Activated CD4-positive, alpha-beta memory T cell treated with anti-CD3 and anti-CD28 coated beads, Interleukin-2, amount 10 ng/mL, durations not matched to agents 7 days and 5 days (primary cell): ENCODE measurements around the gene ZNF557. TPM values are rescaled to one million over a fixed set of nuclear protein-coding genes. Genes with fewer than 3 reads are reported as not detected.
"Not testable (repeated sequence)": the region's sequence is repeated elsewhere in the genome, so short reads cannot be mapped to it uniquely, and the experiment has no call there.

ENCODE experiments used
- CTCF ChIA-PET: fragments of 350-600 bp; sonication (Branson Sonifier 250); formaldehyde crosslinking; loops from one replicate; lab custom pipeline; 2021; ENCODE audit warnings: antibody characterized with exemption, inconsistent platforms; lab: Charles Lee
- POLR2A ChIA-PET: fragments of 350-600 bp; sonication (Branson Sonifier 250); formaldehyde crosslinking; loops from one replicate; lab custom pipeline; 2021; ENCODE audit warnings: antibody characterized with exemption; lab: Charles Lee
- DNase-seq: peaks from one replicate; pipeline ENCODE4 v3.0.0-alpha.2; 2020
- H3K27ac Mint-ChIP-seq: one replicate; pipeline ENCODE4 v1.8.0; 2021; ENCODE audit warnings: mild to moderate bottlenecking, mixed read lengths
- H3K27me3 Mint-ChIP-seq: one replicate; pipeline ENCODE4 v1.8.0; 2021; ENCODE audit warnings: mixed read lengths
- H3K36me3 Mint-ChIP-seq: one replicate; pipeline ENCODE4 v1.8.0; 2021; ENCODE audit warnings: low read depth, mixed read lengths
- H3K4me1 Mint-ChIP-seq: one replicate; pipeline ENCODE4 v1.8.0; 2021; ENCODE audit warnings: mixed read lengths
- H3K4me3 Mint-ChIP-seq: one replicate; pipeline ENCODE4 v1.8.0; 2021; ENCODE audit warnings: mild to moderate bottlenecking, mixed read lengths
- H3K9me3 Mint-ChIP-seq: one replicate; pipeline ENCODE4 v1.8.0; 2021; ENCODE audit warnings: mixed read lengths
- total RNA-seq, 2 experiments: library from RNA; stranded (reverse); gene quantifications; one replicate each; pipeline ENCODE4 v1.2.3, GENCODE V29; 2021

ZNF557 gene
- 10 to 100 TPM; 12.9 to 13.4 TPM for total RNA-seq

DNA sequence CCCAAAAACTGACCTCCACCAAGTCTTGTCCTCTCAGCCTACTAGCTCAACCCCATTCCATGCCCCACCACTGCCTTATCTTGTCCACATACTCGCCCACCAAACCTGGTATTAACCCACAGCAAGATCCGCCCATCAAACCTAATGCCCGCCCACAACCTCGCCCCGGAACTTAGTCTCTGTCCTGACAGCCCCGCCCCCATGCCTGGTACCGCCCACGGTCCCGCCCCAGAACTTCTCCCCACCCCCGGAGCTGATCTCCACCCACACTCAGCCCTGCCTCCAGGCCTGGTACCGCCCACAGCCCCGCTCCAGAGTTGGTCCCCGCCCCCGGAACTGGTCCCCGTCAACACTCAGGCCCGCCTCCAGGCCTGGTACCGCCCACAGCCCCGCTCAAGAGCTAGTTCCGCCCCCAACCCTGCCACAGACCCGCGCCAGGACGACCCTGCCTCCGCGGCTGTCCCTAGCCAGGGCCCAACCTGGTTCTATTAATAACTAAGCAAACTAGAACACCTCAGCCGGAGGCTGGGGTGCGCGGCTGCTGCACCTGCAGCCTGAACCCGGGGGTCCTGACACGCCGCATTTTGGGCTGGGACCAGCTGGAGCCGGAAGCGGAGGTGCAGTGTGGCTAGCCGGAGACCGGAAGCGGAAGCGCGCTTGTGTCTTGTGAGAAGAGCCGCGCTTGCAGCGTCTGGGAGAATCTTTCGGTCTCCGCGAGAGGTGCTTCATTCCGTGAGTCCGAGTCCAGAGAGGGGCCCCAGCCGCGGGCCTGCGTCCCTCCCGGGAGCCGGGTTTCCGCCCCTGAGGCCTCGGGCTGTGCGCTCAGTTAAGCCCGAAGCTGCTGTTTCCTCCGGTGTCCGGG, at the start of gene ZNF557:
TSS of gene ZNF557 (plus strand) at position 662 of the 862 bp plus-strand sequence. CDS start 5,372 bp downstream, outside the sequence.
- CTCF ChIA-PET, result interaction anchor here (0.8 to 3.3 kb wide), 6 partner anchors 30 to 933 kb away, joined by 3 to 12 read pairs (median 6); no protein-coding TSS in a partner anchor
- POLR2A ChIA-PET, result interaction anchor here (0.9 to 3.1 kb wide), 15 partner anchors 9 to 800 kb away, joined by 3 to 38 read pairs (median 4); partner anchors contain the start of genes ARHGEF18, GPR108, PET100 and SH2D3A
- H3K9me3 Mint-ChIP-seq, result peaks cover 10% of the 10 kb centered on the region
- peaks cover 41% of the 10 kb centered on the region for H3K36me3 Mint-ChIP-seq
- peak within 1 kb of the TSS; percentile 96 for H3K4me3 Mint-ChIP-seq
- H3K4me1 Mint-ChIP-seq, result peaks cover 24% of the 10 kb centered on the region
- H3K27me3 Mint-ChIP-seq, result no peaks in the 10 kb centered on the region
- peak; percentile 99 for DNase-seq
- H3K27ac Mint-ChIP-seq, result peak within 1 kb of the TSS; percentile 91

DNA sequence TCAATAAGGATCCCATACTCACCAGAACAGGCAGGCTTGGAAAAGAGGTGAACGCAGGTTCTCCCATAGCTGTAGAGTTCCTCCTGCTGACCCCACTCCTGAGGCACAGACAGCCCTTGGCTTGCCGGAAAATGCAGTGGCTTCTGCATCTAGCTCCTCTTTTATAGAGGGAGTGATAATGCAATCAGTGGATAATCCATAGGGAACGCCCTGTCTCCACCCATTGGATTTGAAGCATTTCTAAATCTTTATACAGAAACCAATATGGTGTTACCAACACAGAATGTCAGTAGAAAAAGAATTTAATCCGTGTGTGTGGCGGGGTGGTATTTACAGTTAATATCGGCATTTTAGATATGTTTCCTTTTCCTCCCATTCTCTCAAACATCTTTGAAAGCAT, 48.2 kb upstream of the ZNF557 start, which contains the start of gene MBD3L2B:
TSS of gene MBD3L2B (minus strand) at position 101 of the 400 bp plus-strand sequence. CDS start at position 67, 34 bp downstream.
- H3K4me1 Mint-ChIP-seq, POLR2A ChIA-PET, H3K27ac Mint-ChIP-seq, H3K36me3 Mint-ChIP-seq, H3K27me3 Mint-ChIP-seq, H3K9me3 Mint-ChIP-seq, H3K4me3 Mint-ChIP-seq, DNase-seq, CTCF ChIA-PET: not testable (repeated sequence)

GRCh38 chr19:7028790-7029189, 40.7 kb upstream of the ZNF557 start:
- CTCF ChIA-PET, H3K4me1 Mint-ChIP-seq, H3K4me3 Mint-ChIP-seq, H3K27me3 Mint-ChIP-seq, H3K9me3 Mint-ChIP-seq, DNase-seq, H3K27ac Mint-ChIP-seq, H3K36me3 Mint-ChIP-seq, POLR2A ChIA-PET: not testable (repeated sequence)

GRCh38 chr19:7030278-7030677, 39.2 kb upstream of the ZNF557 start, which contains the start of gene MBD3L5:
Gene MBD3L5, plus strand, starts transcription at chr19:7030578. Its CDS starts 34 bp downstream, at chr19:7030612.
- POLR2A ChIA-PET, DNase-seq, H3K4me3 Mint-ChIP-seq, H3K36me3 Mint-ChIP-seq, H3K4me1 Mint-ChIP-seq, H3K27me3 Mint-ChIP-seq, H3K27ac Mint-ChIP-seq, H3K9me3 Mint-ChIP-seq, CTCF ChIA-PET: not testable (repeated sequence)

- H3K4me3 Mint-ChIP-seq, POLR2A ChIA-PET, H3K27ac Mint-ChIP-seq, H3K27me3 Mint-ChIP-seq, CTCF ChIA-PET, H3K36me3 Mint-ChIP-seq, H3K9me3 Mint-ChIP-seq, DNase-seq, H3K4me1 Mint-ChIP-seq: not testable (repeated sequence)
Measured at GRCh38 chr19:7040079-7040478, 29.4 kb upstream of the ZNF557 start, which contains the start of gene MBD3L4. Gene MBD3L4, minus strand, starts transcription at chr19:7040179. Its CDS starts 35 bp downstream, at chr19:7040144.

- H3K27me3 Mint-ChIP-seq, H3K4me1 Mint-ChIP-seq, POLR2A ChIA-PET, H3K4me3 Mint-ChIP-seq, H3K9me3 Mint-ChIP-seq, CTCF ChIA-PET, H3K36me3 Mint-ChIP-seq, DNase-seq, H3K27ac Mint-ChIP-seq: not testable (repeated sequence)
Measured at GRCh38 chr19:7041563-7041962, 27.9 kb upstream of the ZNF557 start.

DNA sequence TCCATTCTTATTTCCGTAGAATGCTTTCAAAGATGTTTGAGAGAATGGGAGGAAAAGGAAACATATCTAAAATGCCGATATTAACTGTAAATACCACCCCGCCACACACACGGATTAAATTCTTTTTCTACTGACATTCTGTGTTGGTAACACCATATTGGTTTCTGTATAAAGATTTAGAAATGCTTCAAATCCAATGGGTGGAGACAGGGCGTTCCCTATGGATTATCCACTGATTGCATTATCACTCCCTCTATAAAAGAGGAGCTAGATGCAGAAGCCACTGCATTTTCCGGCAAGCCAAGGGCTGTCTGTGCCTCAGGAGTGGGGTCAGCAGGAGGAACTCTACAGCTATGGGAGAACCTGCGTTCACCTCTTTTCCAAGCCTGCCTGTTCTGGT, 20.5 kb upstream of the ZNF557 start, which contains the start of gene MBD3L2:
TSS of gene MBD3L2 (plus strand) at position 301 of the 400 bp plus-strand sequence. CDS start at position 354, 53 bp downstream.
- H3K36me3 Mint-ChIP-seq, H3K4me1 Mint-ChIP-seq, H3K27me3 Mint-ChIP-seq, H3K4me3 Mint-ChIP-seq, H3K27ac Mint-ChIP-seq, DNase-seq, CTCF ChIA-PET, POLR2A ChIA-PET, H3K9me3 Mint-ChIP-seq: not testable (repeated sequence)

GRCh38 chr19:7051421-7051820, 18.1 kb upstream of the ZNF557 start:
- CTCF ChIA-PET, H3K36me3 Mint-ChIP-seq, DNase-seq, POLR2A ChIA-PET, H3K27ac Mint-ChIP-seq, H3K4me3 Mint-ChIP-seq, H3K4me1 Mint-ChIP-seq, H3K9me3 Mint-ChIP-seq, H3K27me3 Mint-ChIP-seq: not testable (repeated sequence)

- H3K9me3 Mint-ChIP-seq, H3K27ac Mint-ChIP-seq, H3K4me1 Mint-ChIP-seq, CTCF ChIA-PET, POLR2A ChIA-PET, H3K27me3 Mint-ChIP-seq, H3K4me3 Mint-ChIP-seq, H3K36me3 Mint-ChIP-seq, DNase-seq: not testable (repeated sequence)
Measured at GRCh38 chr19:7052896-7053295, 16.6 kb upstream of the ZNF557 start.

- H3K36me3 Mint-ChIP-seq, H3K4me1 Mint-ChIP-seq, POLR2A ChIA-PET, H3K27me3 Mint-ChIP-seq, CTCF ChIA-PET, H3K4me3 Mint-ChIP-seq, H3K27ac Mint-ChIP-seq, DNase-seq, H3K9me3 Mint-ChIP-seq: not testable (repeated sequence)
Measured at GRCh38 chr19:7054635-7055368, 14.7 kb upstream of the ZNF557 start.

- H3K9me3 Mint-ChIP-seq, H3K4me1 Mint-ChIP-seq, DNase-seq, H3K27ac Mint-ChIP-seq, H3K4me3 Mint-ChIP-seq, CTCF ChIA-PET, H3K36me3 Mint-ChIP-seq, POLR2A ChIA-PET, H3K27me3 Mint-ChIP-seq: not testable (repeated sequence)
Measured at GRCh38 chr19:7055679-7056078, 13.8 kb upstream of the ZNF557 start.

GRCh38 chr19:7056371-7056770, 13.1 kb upstream of the ZNF557 start:
- H3K36me3 Mint-ChIP-seq, DNase-seq: not testable (repeated sequence)

DNA sequence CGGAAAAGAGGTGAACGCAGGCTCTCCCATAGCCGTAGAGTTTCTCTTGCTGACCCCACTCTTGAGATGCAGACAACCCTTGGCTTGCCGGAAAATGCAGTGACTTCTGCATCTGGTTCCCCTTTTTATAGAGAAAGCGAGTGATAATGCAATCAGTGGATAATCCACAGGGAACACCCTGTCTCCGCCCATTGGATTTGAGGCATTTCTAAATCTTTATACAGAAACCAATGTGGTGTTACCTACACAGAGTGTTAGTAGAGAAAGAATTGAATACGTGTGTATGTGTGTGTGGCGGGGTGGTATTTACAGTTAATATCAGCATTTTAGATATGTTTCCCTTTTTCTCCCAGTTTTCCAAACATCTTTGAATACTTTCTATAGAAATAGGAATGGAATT, 10.9 kb upstream of the ZNF557 start, which contains the start of gene MBD3L3:
TSS of gene MBD3L3 (minus strand) at position 101 of the 400 bp plus-strand sequence. CDS start at position 30, 71 bp downstream.
- H3K4me3 Mint-ChIP-seq, H3K9me3 Mint-ChIP-seq, CTCF ChIA-PET, POLR2A ChIA-PET, H3K27ac Mint-ChIP-seq, DNase-seq, H3K4me1 Mint-ChIP-seq, H3K27me3 Mint-ChIP-seq, H3K36me3 Mint-ChIP-seq: not testable (repeated sequence)

More at GRCh38 chr19:7056371-7056770, 13.1 kb upstream of the ZNF557 start:
- H3K27ac Mint-ChIP-seq, POLR2A ChIA-PET, H3K27me3 Mint-ChIP-seq, CTCF ChIA-PET, H3K4me3 Mint-ChIP-seq, H3K4me1 Mint-ChIP-seq, H3K9me3 Mint-ChIP-seq: not testable (repeated sequence)
